Measurements from ENCODE around the gene KCNA3. TPM values are rescaled to one million over a fixed set of nuclear protein-coding genes. Genes with fewer than 3 reads are reported as not detected.

KCNA3 gene
- total and polyA plus RNA-seq, 2 experiments from 2014 or later: 0.43 TPM; not detected in 1

- Histone ChIP-seq H3K4me3 (no peak overlapping the region), H2AFZ (no peak overlapping the region), H4K20me1 (ENCODE audit: insufficient read depth, poor library complexity, severe bottlenecking) (no peaks in the 10 kb centered on the region), H3K9me2 (replicated peaks; ENCODE audit: insufficient read depth) (no peaks in the 10 kb centered on the region), H3K9me3 (ENCODE audit: low read depth) (no peaks in the 10 kb centered on the region), H3K79me2 (no peaks in the 10 kb centered on the region), H3K36me3 (replicated peaks; ENCODE audit: insufficient read depth, low read depth) (no peaks in the 10 kb centered on the region), H3K27me3 (peaks cover 12% of the 10 kb centered on the region), H3K4me2 (no peak overlapping the region), H3K27ac (no peak overlapping the region), H3K4me1 (ENCODE audit: insufficient read depth) (no peaks in the 10 kb centered on the region)
- TF ChIP-seq CTCF (IDR thresholded peaks at IDR 0.05; ENCODE audit: poor library complexity): no peak
- no peak for TF ChIP-seq EZH2phosphoT487 (IDR thresholded peaks at IDR 0.05; ENCODE audit: low read depth, severe bottlenecking, unreplicated experiment)
- no peak for TF ChIP-seq EZH2 (IDR thresholded peaks at IDR 0.05; ENCODE audit: borderline replicate concordance)
- WGBS (ENCODE audit: low lambda C conversion rate, missing lambda C conversion rate): 61% methylated on average over 3 of the region's 3 CpGs
- DNase-seq (ENCODE audit: low spot score): no peak
These were observed 38.5 kb upstream of the KCNA3 start for GRCh38 chr1:110713221-110713620.

GRCh38 chr1:110710314-110710713, 35.6 kb upstream of the KCNA3 start:
- H3K79me2 ChIP-seq: no peaks in the 10 kb centered on the region
- no peaks in the 10 kb centered on the region for H4K20me1 ChIP-seq (ENCODE audit: insufficient read depth, poor library complexity, severe bottlenecking)
- DNase-seq (ENCODE audit: low spot score): no peak
- H3K4me2 ChIP-seq: no peak overlapping the region
- H2AFZ ChIP-seq: no peak overlapping the region
- no peak for TF ChIP-seq EZH2phosphoT487 (IDR thresholded peaks at IDR 0.05; ENCODE audit: low read depth, severe bottlenecking, unreplicated experiment)
- no peak for TF ChIP-seq CTCF (IDR thresholded peaks at IDR 0.05; ENCODE audit: poor library complexity)
- TF ChIP-seq EZH2 (IDR thresholded peaks at IDR 0.05; ENCODE audit: borderline replicate concordance): no peak
- no peaks in the 10 kb centered on the region for H3K4me1 ChIP-seq (ENCODE audit: insufficient read depth)
- H3K9me2 ChIP-seq (replicated peaks; ENCODE audit: insufficient read depth): no peaks in the 10 kb centered on the region
- H3K36me3 ChIP-seq (replicated peaks; ENCODE audit: insufficient read depth, low read depth): no peaks in the 10 kb centered on the region
- H3K4me3 ChIP-seq: no peak overlapping the region
- H3K27me3 ChIP-seq: peaks cover 18% of the 10 kb centered on the region
- H3K9me3 ChIP-seq (ENCODE audit: low read depth): no peaks in the 10 kb centered on the region
- H3K27ac ChIP-seq: no peak overlapping the region
- WGBS (ENCODE audit: low lambda C conversion rate, missing lambda C conversion rate): 94% methylated on average over 4 of the region's 4 CpGs

DNA sequence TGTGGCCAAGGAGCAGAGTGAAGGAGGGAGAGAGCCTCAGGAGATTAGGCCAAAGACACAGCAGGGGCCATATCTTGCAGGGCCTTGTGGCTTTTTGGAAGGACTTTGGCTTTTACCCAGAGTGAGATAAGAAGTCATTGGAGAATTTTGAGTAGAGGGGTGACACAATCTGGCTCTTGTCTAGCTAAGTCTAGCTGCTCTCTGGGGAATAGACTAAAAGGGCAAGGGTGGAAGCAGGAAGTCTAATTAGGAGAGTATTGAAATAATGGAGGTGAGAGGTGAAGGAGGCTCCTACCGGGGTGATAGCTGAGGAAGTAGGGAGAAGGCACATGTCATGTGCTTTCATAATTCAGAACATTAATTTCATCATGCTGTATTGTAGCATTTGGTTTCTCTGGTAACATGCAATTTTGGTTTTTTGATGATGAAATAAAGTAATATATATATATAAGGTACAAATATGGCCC, 34.3 kb upstream of the KCNA3 start:
- H2AFZ ChIP-seq: no peak overlapping the region
- TF ChIP-seq EZH2 (IDR thresholded peaks at IDR 0.05; ENCODE audit: borderline replicate concordance) (no peak), EZH2phosphoT487 (IDR thresholded peaks at IDR 0.05; ENCODE audit: low read depth, severe bottlenecking, unreplicated experiment) (no peak)
- no peaks in the 10 kb centered on the region for H3K4me1 ChIP-seq (ENCODE audit: insufficient read depth)
- DNase-seq (ENCODE audit: low spot score): no peak
- peaks cover 12% of the 10 kb centered on the region for H3K27me3 ChIP-seq
- H4K20me1 ChIP-seq (ENCODE audit: insufficient read depth, poor library complexity, severe bottlenecking): no peaks in the 10 kb centered on the region
- WGBS (ENCODE audit: low lambda C conversion rate, missing lambda C conversion rate): 91% methylated on average over 1 of the region's 1 CpG
- H3K4me3 ChIP-seq: no peak overlapping the region
- H3K4me2 ChIP-seq: no peak overlapping the region
- H3K36me3 ChIP-seq (replicated peaks; ENCODE audit: insufficient read depth, low read depth): no peaks in the 10 kb centered on the region
- H3K9me2 ChIP-seq (replicated peaks; ENCODE audit: insufficient read depth): no peaks in the 10 kb centered on the region
- no peaks in the 10 kb centered on the region for H3K9me3 ChIP-seq (ENCODE audit: low read depth)
- no peak overlapping the region for H3K27ac ChIP-seq
- H3K79me2 ChIP-seq: no peaks in the 10 kb centered on the region

GRCh38 chr1:110707232-110707631, 32.5 kb upstream of the KCNA3 start:
- Histone ChIP-seq H4K20me1 (ENCODE audit: insufficient read depth, poor library complexity, severe bottlenecking) (no peaks in the 10 kb centered on the region), H3K27me3 (peaks cover 12% of the 10 kb centered on the region), H3K27ac (no peak overlapping the region), H3K4me3 (no peak overlapping the region), H3K9me2 (replicated peaks; ENCODE audit: insufficient read depth) (no peaks in the 10 kb centered on the region), H3K79me2 (no peaks in the 10 kb centered on the region), H3K4me2 (no peak overlapping the region), H3K4me1 (ENCODE audit: insufficient read depth) (no peaks in the 10 kb centered on the region), H3K9me3 (ENCODE audit: low read depth) (no peaks in the 10 kb centered on the region), H2AFZ (no peak overlapping the region), H3K36me3 (replicated peaks; ENCODE audit: insufficient read depth, low read depth) (no peaks in the 10 kb centered on the region)
- WGBS (ENCODE audit: low lambda C conversion rate, missing lambda C conversion rate): 85% methylated on average over 2 of the region's 2 CpGs
- TF ChIP-seq EZH2phosphoT487 (IDR thresholded peaks at IDR 0.05; ENCODE audit: low read depth, severe bottlenecking, unreplicated experiment) (no peak), CTCF (IDR thresholded peaks at IDR 0.05; ENCODE audit: poor library complexity) (no peak), EZH2 (IDR thresholded peaks at IDR 0.05; ENCODE audit: borderline replicate concordance) (no peak)
- no peak for DNase-seq (ENCODE audit: low spot score)

Data from hepatocyte (in vitro differentiated cells).